Measurements from ENCODE around the gene PRMT6.

- TF ChIP-seq GATA2 (IDR thresholded peaks at IDR 0.05; ENCODE audit: low read depth, low read length) (no peak), GATA3 (IDR thresholded peaks at IDR 0.05; ENCODE audit: low read depth, low read length) (no peak)
These were observed 42.5 kb downstream of the PRMT6 start for GRCh38 chr1:107098961-107099360.

Measured in SH-SY5Y (cell line).